Activated naive CD4-positive, alpha-beta T cell treated with anti-CD3 and anti-CD28 coated beads, Interleukin-2, amount 50 U/mL, for 16 hours (primary cell): ENCODE measurements around the gene IQSEC3.
"Not testable (repeated sequence)": the region's sequence is repeated elsewhere in the genome, so short reads cannot be mapped to it uniquely, and the experiment has no call there.

Experiments
- DNase-seq: peaks from one replicate; pipeline ENCODE4 v3.0.0-alpha.2; 2020

Gene IQSEC3

GRCh38 chr12:115518-115917 is 49.0 kb downstream of the IQSEC3 start:
- no peak for DNase-seq

- DNase-seq: no peak
These were observed 49.7 kb downstream of the IQSEC3 start for GRCh38 chr12:115960-116915.

GRCh38 chr12:117311-117710 is 50.7 kb downstream of the IQSEC3 start:
- DNase-seq: no peak

GRCh38 chr12:117816-118345 is 51.3 kb downstream of the IQSEC3 start:
- DNase-seq: no peak

- DNase-seq: no peak
These were observed 52.0 kb downstream of the IQSEC3 start for GRCh38 chr12:118591-118990.

GRCh38 chr12:120951-121350 is 54.4 kb downstream of the IQSEC3 start:
- DNase-seq: no peak

GRCh38 chr12:121647-122046 is 55.1 kb downstream of the IQSEC3 start:
- no peak for DNase-seq

- no peak for DNase-seq
These were observed 58.5 kb downstream of the IQSEC3 start for GRCh38 chr12:125075-125474.

GRCh38 chr12:125566-125965 is 59.0 kb downstream of the IQSEC3 start:
- DNase-seq: no peak

GRCh38 chr12:128079-128478 is 61.5 kb downstream of the IQSEC3 start:
- DNase-seq: no peak

GRCh38 chr12:129001-129400 is 62.4 kb downstream of the IQSEC3 start:
- no peak for DNase-seq

- no peak for DNase-seq
These were observed 64.0 kb downstream of the IQSEC3 start for GRCh38 chr12:130519-130918.

- no peak for DNase-seq
These were observed 64.4 kb downstream of the IQSEC3 start for GRCh38 chr12:131008-131407.

GRCh38 chr12:131732-132495 is 65.3 kb downstream of the IQSEC3 start:
- no peak for DNase-seq

- DNase-seq: not testable (repeated sequence)
These were observed 67.2 kb downstream of the IQSEC3 start for GRCh38 chr12:133616-134232.

GRCh38 chr12:135138-135537 is 68.6 kb downstream of the IQSEC3 start:
- no peak for DNase-seq

GRCh38 chr12:138171-138897 is 71.8 kb downstream of the IQSEC3 start:
- no peak for DNase-seq

- DNase-seq: peak; percentile 39
These were observed 72.4 kb downstream of the IQSEC3 start for GRCh38 chr12:138898-139534.

GRCh38 chr12:139585-139984 is 73.0 kb downstream of the IQSEC3 start:
- no peak for DNase-seq

- no peak for DNase-seq
These were observed 73.6 kb downstream of the IQSEC3 start for GRCh38 chr12:140162-140561.

GRCh38 chr12:143964-144649 is 77.5 kb downstream of the IQSEC3 start:
- DNase-seq: no peak
